ENCODE measurements around the gene AAMP. TPM values are rescaled to one million over a fixed set of nuclear protein-coding genes. Genes with fewer than 3 reads are reported as not detected.

Gene AAMP
- total RNA-seq, 3 donors from 2014 or later (not counting 1 experiment from before 2014, with no cell fraction given): 52.5 to 61.6 (median 60.0) TPM

DNA sequence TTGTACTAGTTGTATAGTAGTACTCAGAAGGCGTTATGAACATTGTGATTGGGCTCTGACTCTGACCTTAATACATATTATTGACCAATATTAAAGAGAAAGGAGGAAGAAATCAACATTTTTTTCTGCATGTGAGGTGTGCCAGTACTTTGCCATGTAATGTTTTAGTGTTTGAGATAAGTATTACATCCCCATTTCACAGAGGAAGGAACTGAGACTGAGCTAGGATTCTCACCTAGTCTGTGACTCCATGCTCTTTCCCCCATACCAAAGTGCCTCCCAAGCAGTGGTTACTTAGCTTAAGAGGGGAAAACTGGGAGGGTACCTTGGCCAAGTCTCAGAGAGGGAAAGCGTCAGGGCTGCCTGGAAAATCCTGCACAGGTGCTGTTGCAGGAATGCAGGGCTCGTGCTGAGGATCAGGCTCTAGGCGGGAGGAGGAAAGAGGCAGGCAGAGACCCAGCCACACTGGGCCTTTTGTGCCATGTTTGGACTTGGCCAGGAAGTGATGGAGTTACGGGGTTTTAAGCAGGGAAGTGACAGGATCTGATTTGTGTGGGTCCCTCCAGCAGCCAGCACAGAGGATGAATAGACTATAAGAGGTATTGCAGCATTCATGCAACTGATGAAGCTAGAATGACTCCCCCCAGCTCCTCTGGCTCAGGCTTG lies 2.1 kb upstream of the AAMP start:
- Mint-ChIP-seq H3K27me3 (ENCODE audit: low read depth in 2 of 2) (no peaks in the 10 kb centered on the region), H3K4me1 (peaks cover 34 to 54% of the 10 kb centered on the region in 2 donors)

DNA sequence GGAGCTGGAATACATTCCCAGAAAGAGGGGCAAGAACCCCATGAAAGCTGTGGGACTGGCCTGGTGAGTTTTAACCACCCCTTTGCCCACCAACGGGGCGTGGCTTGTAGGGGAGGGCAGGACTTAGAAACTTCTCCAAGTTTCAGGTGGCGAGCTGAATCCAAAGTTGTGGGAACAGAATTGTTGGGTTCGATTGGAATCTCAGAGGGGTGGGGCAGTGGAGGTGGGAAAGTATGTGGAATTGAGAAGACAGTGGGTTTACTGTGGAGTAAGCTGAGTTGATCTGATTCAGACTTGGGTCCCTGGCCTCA lies 1.5 kb upstream of the AAMP start:
- H3K4me1 ChIP-seq (ENCODE audit: control insufficient read depth, insufficient read depth, low read length): peaks cover 34% of the 10 kb centered on the region

More for the DNA sequence above, 2.1 kb upstream of the AAMP start:
- no peaks in the 10 kb centered on the region for H3K27me3 ChIP-seq (ENCODE audit: control insufficient read depth, insufficient read depth, low read length)
- no peaks in the 10 kb centered on the region for H3K9me3 ChIP-seq (ENCODE audit: control insufficient read depth, insufficient read depth, low read length)
- no peak overlapping the region for H3K27ac ChIP-seq (ENCODE audit: low read length)
- H3K36me3 ChIP-seq (ENCODE audit: control insufficient read depth, insufficient read depth, low read length): peaks cover 43% of the 10 kb centered on the region
- 73% methylated on average over 4 of the region's 5 CpGs for WGBS (ENCODE audit: insufficient coverage)
- H3K4me1 ChIP-seq (ENCODE audit: control insufficient read depth, insufficient read depth, low read length): peaks cover 34% of the 10 kb centered on the region
- H3K4me3 ChIP-seq (ENCODE audit: low read length): no peak overlapping the region
- Mint-ChIP-seq H3K4me3 (peak overlapping the region; percentile 96), H3K9me3 (no peaks in the 10 kb centered on the region), H3K27ac (peak overlapping the region; percentile 84 to 88), H3K36me3 (peaks cover 4% of the 10 kb centered on the region)
- DNase-seq (peak in 1 of 2 donors; percentile 23), ATAC-seq (no peak)
- intact Hi-C loops (cut with micrococcal nuclease): loop anchor here (1.0 to 10.0 kb wide), 4 partner anchors 84 to 583 kb away; partner anchors contain the start of genes CATIP and WNT6
- TF ChIP-seq, protein P1, sequence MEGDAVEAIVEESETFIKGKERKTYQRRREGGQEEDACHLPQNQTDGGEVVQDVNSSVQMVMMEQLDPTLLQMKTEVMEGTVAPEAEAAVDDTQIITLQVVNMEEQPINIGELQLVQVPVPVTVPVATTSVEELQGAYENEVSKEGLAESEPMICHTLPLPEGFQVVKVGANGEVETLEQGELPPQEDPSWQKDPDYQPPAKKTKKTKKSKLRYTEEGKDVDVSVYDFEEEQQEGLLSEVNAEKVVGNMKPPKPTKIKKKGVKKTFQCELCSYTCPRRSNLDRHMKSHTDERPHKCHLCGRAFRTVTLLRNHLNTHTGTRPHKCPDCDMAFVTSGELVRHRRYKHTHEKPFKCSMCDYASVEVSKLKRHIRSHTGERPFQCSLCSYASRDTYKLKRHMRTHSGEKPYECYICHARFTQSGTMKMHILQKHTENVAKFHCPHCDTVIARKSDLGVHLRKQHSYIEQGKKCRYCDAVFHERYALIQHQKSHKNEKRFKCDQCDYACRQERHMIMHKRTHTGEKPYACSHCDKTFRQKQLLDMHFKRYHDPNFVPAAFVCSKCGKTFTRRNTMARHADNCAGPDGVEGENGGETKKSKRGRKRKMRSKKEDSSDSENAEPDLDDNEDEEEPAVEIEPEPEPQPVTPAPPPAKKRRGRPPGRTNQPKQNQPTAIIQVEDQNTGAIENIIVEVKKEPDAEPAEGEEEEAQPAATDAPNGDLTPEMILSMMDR (IDR thresholded peaks at IDR 0.05): no peak

DNA sequence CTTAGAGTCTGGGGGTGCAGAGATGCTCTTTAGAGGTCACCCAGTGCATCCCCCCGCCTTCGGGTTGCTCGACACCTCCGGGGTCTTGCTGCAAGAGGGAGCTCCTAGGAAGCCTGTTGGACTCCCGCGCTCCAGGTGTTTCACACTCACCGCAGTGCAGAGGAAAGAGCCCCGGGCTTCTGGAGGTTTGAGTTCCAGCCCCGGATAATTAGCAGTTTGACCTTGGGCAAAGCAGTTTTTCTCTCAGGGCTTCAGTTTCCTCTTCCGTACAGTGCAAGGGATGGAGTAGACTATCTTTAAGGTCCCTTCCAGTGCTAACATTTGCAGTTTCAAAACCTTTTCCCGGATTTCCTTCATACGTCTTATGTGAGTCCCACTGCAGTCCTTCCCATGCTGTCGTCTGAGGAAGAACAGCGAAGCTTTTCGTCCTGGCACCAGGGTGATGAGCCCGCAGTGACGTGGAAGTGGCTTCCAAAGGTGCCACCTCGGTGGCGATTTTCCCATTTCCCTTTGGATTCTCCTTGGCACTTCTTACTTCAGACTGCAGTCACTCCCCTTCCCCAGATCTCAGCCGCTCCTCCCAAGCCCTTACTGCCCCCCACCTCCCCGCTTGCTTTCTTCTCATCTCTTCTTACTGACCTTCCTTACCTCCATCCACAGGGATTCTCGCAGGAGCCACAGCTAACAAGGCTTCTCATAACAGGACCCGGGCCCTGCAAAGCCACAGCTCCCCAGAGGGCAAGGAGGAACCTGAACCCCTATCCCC lies 967 bp upstream of the AAMP start:
- intact Hi-C loops (cut with micrococcal nuclease): loop anchor here (1.0 to 10.0 kb wide), 7 partner anchors 15 to 584 kb away; partner anchors contain the start of genes CNOT9, CTDSP1, TMBIM1 and TTLL4
- 9% methylated on average over 23 of the region's 23 CpGs for WGBS (ENCODE audit: insufficient coverage)
- Histone ChIP-seq H3K4me1 (ENCODE audit: control insufficient read depth, insufficient read depth, low read length) (peaks cover 34% of the 10 kb centered on the region), H3K27ac (ENCODE audit: low read length) (peak overlapping the region; percentile 11), H3K27me3 (ENCODE audit: control insufficient read depth, insufficient read depth, low read length) (no peaks in the 10 kb centered on the region), H3K36me3 (ENCODE audit: control insufficient read depth, insufficient read depth, low read length) (peaks cover 42% of the 10 kb centered on the region), H3K9me3 (ENCODE audit: control insufficient read depth, insufficient read depth, low read length) (no peaks in the 10 kb centered on the region), H3K4me3 (ENCODE audit: low read length) (peak overlapping the region; percentile 61)
- Mint-ChIP-seq H3K4me1 (peaks cover 31 to 56% of the 10 kb centered on the region in 2 donors), H3K9me3 (no peaks in the 10 kb centered on the region), H3K27me3 (ENCODE audit: low read depth in 2 of 2) (no peaks in the 10 kb centered on the region), H3K4me3 (peak overlapping the region; percentile 96), H3K36me3 (no peaks in the 10 kb centered on the region), H3K27ac (peak overlapping the region; percentile 84 to 88)
- TF ChIP-seq, protein P1 (IDR thresholded peaks at IDR 0.05): no peak
- no peak for ATAC-seq
- DNase-seq: peak in 1 of 2 donors; percentile 24

More for the DNA sequence above, 1.5 kb upstream of the AAMP start:
- ATAC-seq (no peak), DNase-seq (no peak)
- H3K36me3 ChIP-seq (ENCODE audit: control insufficient read depth, insufficient read depth, low read length): peaks cover 43% of the 10 kb centered on the region
- Mint-ChIP-seq H3K27ac (peak overlapping the region; percentile 84 to 88), H3K4me3 (peak overlapping the region; percentile 96), H3K9me3 (no peaks in the 10 kb centered on the region), H3K36me3 (no peaks in the 10 kb centered on the region), H3K27me3 (ENCODE audit: low read depth in 2 of 2) (no peaks in the 10 kb centered on the region), H3K4me1 (peaks cover 31 to 56% of the 10 kb centered on the region in 2 donors)
- H3K27me3 ChIP-seq (ENCODE audit: control insufficient read depth, insufficient read depth, low read length): no peaks in the 10 kb centered on the region
- WGBS (ENCODE audit: insufficient coverage): 80% methylated on average over 4 of the region's 4 CpGs
- intact Hi-C loops (cut with micrococcal nuclease): loop anchor here (10.0 kb wide), 1 partner anchor 583 kb away; the partner anchor contains the start of gene WNT6
- no peak overlapping the region for H3K27ac ChIP-seq (ENCODE audit: low read length)
- H3K4me3 ChIP-seq (ENCODE audit: low read length): no peak overlapping the region
- H3K9me3 ChIP-seq (ENCODE audit: control insufficient read depth, insufficient read depth, low read length): no peaks in the 10 kb centered on the region
- TF ChIP-seq, protein P1 (IDR thresholded peaks at IDR 0.05): no peak

Data from natural killer cell (primary cell).